CD14-positive monocyte (primary cell): Measurements from ENCODE around the gene ARID1B. TPM values are rescaled to one million over a fixed set of nuclear protein-coding genes. Genes with fewer than 3 reads are reported as not detected.
A peak's percentile ranks its signal among the peaks of the same experiment; 100 is the strongest.

Experiments
- DNase-seq, 3 donors: peaks; one replicate each; pipeline ENCODE4 v3.0.0-alpha.2; 2011 to 2022
- H2AFZ ChIP-seq: 2 replicates; pipeline ENCODE4 v1.6.0; 2012; ENCODE audit warnings: mild to moderate bottlenecking, low read depth, low read length, inconsistent platforms; ENCODE audit not compliant: insufficient read depth, poor library complexity, severe bottlenecking
- H3K27ac ChIP-seq, 2 donors: 1 replicate in 1 of 2; 2 replicates in 1 of 2; pipeline ENCODE4 v1.5.1; 2012 to 2013; ENCODE audit warnings: low read length in 2 of 2, control low read depth in 1 of 2, inconsistent platforms in 1 of 2, low read depth in 1 of 2, mild to moderate bottlenecking in 1 of 2
- H3K27me3 ChIP-seq, 2 donors: one replicate each; pipeline versions ENCODE4 v1.6.0 to v1.6.1; 2011 to 2013; ENCODE audit warnings: low read length in 2 of 2; ENCODE audit not compliant: control insufficient read depth in 2 of 2, insufficient read depth in 2 of 2
- H3K36me3 ChIP-seq, 2 donors: replicated peaks in 1 of 2; 1 replicate in 1 of 2; 2 replicates in 1 of 2; pipeline versions ENCODE4 v1.5.1 to v1.6.1; 2012 to 2013; ENCODE audit warnings: low read length in 2 of 2, control low read depth in 1 of 2, inconsistent platforms in 1 of 2, mild to moderate bottlenecking in 1 of 2; ENCODE audit not compliant: insufficient read depth in 2 of 2, control insufficient read depth in 1 of 2
- H3K4me1 ChIP-seq, 2 donors: 1 replicate in 1 of 2; 2 replicates in 1 of 2; pipeline versions ENCODE4 v1.5.1 to v1.6.1; 2012 to 2013; ENCODE audit warnings: low read length in 2 of 2, control low read depth in 1 of 2, inconsistent platforms in 1 of 2, mild to moderate bottlenecking in 1 of 2, moderate library complexity in 1 of 2; ENCODE audit not compliant: insufficient read depth in 2 of 2, control insufficient read depth in 1 of 2
- H3K4me2 ChIP-seq: replicated peaks from 2 replicates; pipeline ENCODE3; 2012; ENCODE audit warnings: low read length, moderate library complexity, mild to moderate bottlenecking; ENCODE audit not compliant: poor library complexity, severe bottlenecking; ENCODE audit errors: extremely low read depth
- H3K4me3 ChIP-seq, 3 experiments: fragments of 200-600 bp in 1 of 3; sonication (generic) in 1 of 3; replicated peaks in 1 of 3; 1 replicate in 2 of 3; 2 replicates in 1 of 3; pipeline ENCODE4 v1.5.1; 2011 to 2013; ENCODE audit warnings: low read length in 3 of 3, mild to moderate bottlenecking in 3 of 3, control low read depth in 2 of 3, low read depth in 2 of 3, inconsistent platforms in 1 of 3, moderate library complexity in 1 of 3
- H3K79me2 ChIP-seq: 2 replicates; pipeline ENCODE4 v1.6.0; 2012; ENCODE audit warnings: mild to moderate bottlenecking, control low read depth, inconsistent platforms, low read length, moderate library complexity; ENCODE audit not compliant: insufficient read depth
- H3K9ac ChIP-seq: 2 replicates; pipeline ENCODE4 v1.6.0; 2017; ENCODE audit warnings: low read length, mild to moderate bottlenecking; ENCODE audit not compliant: insufficient read depth, poor library complexity, severe bottlenecking
- H3K9me3 ChIP-seq, 2 donors: replicated peaks in 1 of 2; 1 replicate in 1 of 2; 2 replicates in 1 of 2; pipeline versions ENCODE4 v1.5.1 to v1.6.1; 2012 to 2013; ENCODE audit warnings: low read length in 2 of 2, control low read depth in 1 of 2; ENCODE audit not compliant: control insufficient read depth in 1 of 2, insufficient read depth in 1 of 2
- H4K20me1 ChIP-seq: 2 replicates; pipeline ENCODE4 v1.6.0; 2012; ENCODE audit warnings: mild to moderate bottlenecking, low read length, control low read depth, moderate library complexity; ENCODE audit not compliant: insufficient read depth
- H3K27ac Mint-ChIP-seq, 7 donors: one replicate each; pipeline ENCODE4 v1.8.0; 2020; ENCODE audit warnings: mild to moderate bottlenecking in 7 of 7, mixed read lengths in 7 of 7, moderate library complexity in 6 of 7, inconsistent platforms in 2 of 7
- H3K27me3 Mint-ChIP-seq, 3 donors: one replicate each; pipeline ENCODE4 v1.8.0; 2021 to 2022; ENCODE audit warnings: low read depth in 3 of 3, mild to moderate bottlenecking in 3 of 3, mixed read lengths in 3 of 3, moderate library complexity in 3 of 3, inconsistent platforms in 1 of 3
- H3K36me3 Mint-ChIP-seq, 2 donors: one replicate each; pipeline ENCODE4 v1.8.0; 2020; ENCODE audit warnings: mixed read lengths in 2 of 2, inconsistent platforms in 1 of 2, mild to moderate bottlenecking in 1 of 2
- H3K4me1 Mint-ChIP-seq: one replicate; pipeline ENCODE4 v1.8.0; 2020; ENCODE audit warnings: mild to moderate bottlenecking, mixed read lengths
- H3K4me3 Mint-ChIP-seq, 2 donors: one replicate each; pipeline ENCODE4 v1.8.0; 2020; ENCODE audit warnings: mild to moderate bottlenecking in 2 of 2, mixed read lengths in 2 of 2, moderate library complexity in 1 of 2
- H3K9me3 Mint-ChIP-seq, 7 donors: one replicate each; pipeline ENCODE4 v1.8.0; 2020 to 2022; ENCODE audit warnings: mixed read lengths in 7 of 7, mild to moderate bottlenecking in 6 of 7, moderate library complexity in 6 of 7, inconsistent platforms in 2 of 7
- CTCF ChIP-seq: fragments of 200-600 bp; IDR thresholded peaks from one replicate; pipeline ENCODE4 v1.8.0; 2022; ENCODE audit warnings: antibody characterized with exemption, mild to moderate bottlenecking
- WGBS: methylation state at CpG from one replicate; pipeline ENCODE4 v1.1.5; 2013; ENCODE audit warnings: missing lambda C conversion rate; ENCODE audit not compliant: insufficient coverage; 5-methylcytosine and 5-hydroxymethylcytosine counted together
- intact Hi-C, 2 donors: fragments of 100-400 bp; cut with micrococcal nuclease; formaldehyde crosslinking; loops; one replicate each; pipeline versions ENCODE4 v1.15.0 to v1.15.1; 2023
- polyA plus RNA-seq, 3 donors: library from polyadenylated mRNA; depleted of rRNA in 1 of 3; unstranded in 2 of 3; stranded (reverse) in 1 of 3; fragments of 300-500 nt in 2 of 3; fragments of >200 nt in 1 of 3; fragmentation: Illumina TruSeq in 2 of 3; gene quantifications; 1 replicate in 2 of 3; 2 replicates in 1 of 3; pipeline ENCODE4 v1.2.3, GENCODE V29; 2012 to 2021

Gene ARID1B
- polyA plus RNA-seq, 3 donors = 3.2 to 22.1 (median 3.8) TPM

GRCh38 chr6:157096522-157096921 is 319.3 kb downstream of the ARID1B start:
- no peaks in the 10 kb centered on the region for H3K9me3 ChIP-seq
- H4K20me1 ChIP-seq = peaks cover 8% of the 10 kb centered on the region
- no peak overlapping the region for H2AFZ ChIP-seq
- H3K79me2 ChIP-seq = no peaks in the 10 kb centered on the region
- no peak overlapping the region for H3K4me2 ChIP-seq
- H3K36me3 ChIP-seq = peaks cover 0 to 14% of the 10 kb centered on the region in 2 donors
- intact Hi-C loops = no loop called here
- H3K4me1 Mint-ChIP-seq = peaks cover 17% of the 10 kb centered on the region
- H3K4me1 ChIP-seq = peaks cover 0 to 3% of the 10 kb centered on the region in 2 donors
- no peak overlapping the region for H3K9ac ChIP-seq
- H3K36me3 Mint-ChIP-seq = peaks cover 24 to 36% of the 10 kb centered on the region in 2 donors
- H3K9me3 Mint-ChIP-seq = no peaks in the 10 kb centered on the region
- H3K4me3 ChIP-seq = no peak overlapping the region
- H3K27ac Mint-ChIP-seq = peak overlapping the region in 2 of 7 donors; percentile 52 to 64
- no peak overlapping the region for H3K27ac ChIP-seq
- H3K27me3 ChIP-seq = no peaks in the 10 kb centered on the region
- H3K4me3 Mint-ChIP-seq = no peak overlapping the region
- no CpG with 5 or more reads among the region's 7 CpGs for WGBS
- TF ChIP-seq CTCF = no peak
- no peaks in the 10 kb centered on the region for H3K27me3 Mint-ChIP-seq
- DNase-seq = no peak

- no peak for DNase-seq
- Histone ChIP-seq H3K4me2 (no peak overlapping the region), H3K4me3 (no peak overlapping the region), H3K4me1 (peaks cover 0 to 3% of the 10 kb centered on the region in 2 donors), H3K27ac (no peak overlapping the region), H4K20me1 (peaks cover 8% of the 10 kb centered on the region), H3K79me2 (no peaks in the 10 kb centered on the region), H2AFZ (no peak overlapping the region), H3K9me3 (no peaks in the 10 kb centered on the region), H3K27me3 (no peaks in the 10 kb centered on the region), H3K9ac (no peak overlapping the region), H3K36me3 (peaks cover 0 to 14% of the 10 kb centered on the region in 2 donors)
- intact Hi-C loops = no loop called here
- H3K4me3 Mint-ChIP-seq = no peak overlapping the region
- peaks cover 13% of the 10 kb centered on the region for H3K4me1 Mint-ChIP-seq
- no peaks in the 10 kb centered on the region for H3K27me3 Mint-ChIP-seq
- H3K36me3 Mint-ChIP-seq = peaks cover 23 to 35% of the 10 kb centered on the region in 2 donors
- no peak for TF ChIP-seq CTCF
- H3K27ac Mint-ChIP-seq = peak overlapping the region in 1 of 7 donors; percentile 86
- WGBS = 96% methylated on average over 9 of the region's 16 CpGs
- no peaks in the 10 kb centered on the region for H3K9me3 Mint-ChIP-seq
Measured at GRCh38 chr6:157097255-157097955, 320.2 kb downstream of the ARID1B start.
